Activated naive CD4-positive, alpha-beta T cell treated with anti-CD3 and anti-CD28 coated beads, Interleukin-2, amount 10 ng/mL, durations not matched to agents 7 days and 5 days (primary cell): ENCODE data around the gene KASH5.
A peak's percentile ranks its signal among the peaks of the same experiment; 100 is the strongest.

Experiments used
- CTCF ChIA-PET: fragments of 350-600 bp; sonication (Branson Sonifier 250); formaldehyde crosslinking; loops from one replicate; lab custom pipeline; 2021; ENCODE audit warnings: antibody characterized with exemption; lab: Charles Lee
- DNase-seq: peaks from one replicate; pipeline ENCODE4 v3.0.0-alpha.2; 2020
- H3K27ac Mint-ChIP-seq: one replicate; pipeline ENCODE4 v1.8.0; 2021; ENCODE audit warnings: mild to moderate bottlenecking, moderate library complexity, mixed read lengths
- H3K27me3 Mint-ChIP-seq: one replicate; pipeline ENCODE4 v1.8.0; 2021; ENCODE audit warnings: mild to moderate bottlenecking, mixed read lengths
- H3K36me3 Mint-ChIP-seq: one replicate; pipeline ENCODE4 v1.8.0; 2021; ENCODE audit warnings: mixed read lengths
- H3K4me1 Mint-ChIP-seq: one replicate; pipeline ENCODE4 v1.8.0; 2021; ENCODE audit warnings: mixed read lengths
- H3K4me3 Mint-ChIP-seq: one replicate; pipeline ENCODE4 v1.8.0; 2021; ENCODE audit warnings: mild to moderate bottlenecking, moderate library complexity, mixed read lengths
- H3K9me3 Mint-ChIP-seq: one replicate; pipeline ENCODE4 v1.8.0; 2021; ENCODE audit warnings: mixed read lengths

The KASH5 gene

GRCh38 chr19:49415102-49415809 is 27.2 kb downstream of the KASH5 start:
- H3K4me1 Mint-ChIP-seq, result peaks cover 28% of the 10 kb centered on the region
- no peak for DNase-seq
- no peak overlapping the region for H3K4me3 Mint-ChIP-seq
- no peaks in the 10 kb centered on the region for H3K36me3 Mint-ChIP-seq
- H3K27ac Mint-ChIP-seq, result no peak overlapping the region
- H3K9me3 Mint-ChIP-seq, result no peaks in the 10 kb centered on the region
- CTCF ChIA-PET, result interaction anchor here (1.4 kb wide), 1 partner anchor 24 kb away, joined by 5 read pairs; no protein-coding TSS in a partner anchor
- H3K27me3 Mint-ChIP-seq, result peaks cover 75% of the 10 kb centered on the region

GRCh38 chr19:49415810-49416200 is 27.8 kb downstream of the KASH5 start:
- no peak overlapping the region for H3K27ac Mint-ChIP-seq
- DNase-seq, result no peak
- no peaks in the 10 kb centered on the region for H3K36me3 Mint-ChIP-seq
- H3K9me3 Mint-ChIP-seq, result no peaks in the 10 kb centered on the region
- H3K4me3 Mint-ChIP-seq, result no peak overlapping the region
- peaks cover 28% of the 10 kb centered on the region for H3K4me1 Mint-ChIP-seq
- H3K27me3 Mint-ChIP-seq, result peaks cover 81% of the 10 kb centered on the region
- CTCF ChIA-PET, result interaction anchor here (1.4 kb wide), 1 partner anchor 24 kb away, joined by 5 read pairs; no protein-coding TSS in a partner anchor

- no peak overlapping the region for H3K4me3 Mint-ChIP-seq
- H3K4me1 Mint-ChIP-seq, result peaks cover 26% of the 10 kb centered on the region
- H3K36me3 Mint-ChIP-seq, result no peaks in the 10 kb centered on the region
- DNase-seq, result no peak
- H3K9me3 Mint-ChIP-seq, result no peaks in the 10 kb centered on the region
- peaks cover 91% of the 10 kb centered on the region for H3K27me3 Mint-ChIP-seq
- H3K27ac Mint-ChIP-seq, result no peak overlapping the region
- CTCF ChIA-PET, result interaction anchor here (1.7 kb wide), 1 partner anchor 26 kb away, joined by 5 read pairs; no protein-coding TSS in a partner anchor
Measured at GRCh38 chr19:49417088-49417487, 29.0 kb downstream of the KASH5 start.

- peaks cover 91% of the 10 kb centered on the region for H3K27me3 Mint-ChIP-seq
- H3K36me3 Mint-ChIP-seq, result no peaks in the 10 kb centered on the region
- no peaks in the 10 kb centered on the region for H3K9me3 Mint-ChIP-seq
- DNase-seq, result no peak
- no peak overlapping the region for H3K27ac Mint-ChIP-seq
- H3K4me3 Mint-ChIP-seq, result no peak overlapping the region
- peaks cover 29% of the 10 kb centered on the region for H3K4me1 Mint-ChIP-seq
- CTCF ChIA-PET, result interaction anchor here (1.0 to 1.7 kb wide), 3 partner anchors 8 to 27 kb away, joined by 3 to 5 read pairs (median 3); no protein-coding TSS in a partner anchor
Measured at GRCh38 chr19:49418511-49418910, 30.5 kb downstream of the KASH5 start.

- peaks cover 92% of the 10 kb centered on the region for H3K27me3 Mint-ChIP-seq
- H3K4me1 Mint-ChIP-seq, result peaks cover 35% of the 10 kb centered on the region
- H3K4me3 Mint-ChIP-seq, result no peak overlapping the region
- H3K27ac Mint-ChIP-seq, result no peak overlapping the region
- no peaks in the 10 kb centered on the region for H3K36me3 Mint-ChIP-seq
- DNase-seq, result no peak
- H3K9me3 Mint-ChIP-seq, result no peaks in the 10 kb centered on the region
- CTCF ChIA-PET, result interaction anchor here (0.6 to 1.1 kb wide), 4 partner anchors 9 to 33 kb away, joined by 3 read pairs; partner anchors contain the start of gene PIH1D1
Measured at GRCh38 chr19:49419173-49419572, 31.1 kb downstream of the KASH5 start.

- Mint-ChIP-seq H3K4me3 (no peak overlapping the region), H3K27me3 (peaks cover 100% of the 10 kb centered on the region), H3K4me1 (peaks cover 46% of the 10 kb centered on the region), H3K36me3 (no peaks in the 10 kb centered on the region), H3K9me3 (no peaks in the 10 kb centered on the region), H3K27ac (peak overlapping the region; percentile 39)
- CTCF ChIA-PET, result interaction anchor here (0.6 to 2.1 kb wide), 7 partner anchors 11 to 1023 kb away, joined by 3 to 8 read pairs (median 3); partner anchors contain the start of gene SLC17A7
- DNase-seq, result no peak
Measured at GRCh38 chr19:49420227-49420626, 32.2 kb downstream of the KASH5 start.

GRCh38 chr19:49421039-49421877 is 33.2 kb downstream of the KASH5 start:
- Mint-ChIP-seq H3K9me3 (no peaks in the 10 kb centered on the region), H3K4me1 (peaks cover 53% of the 10 kb centered on the region), H3K27ac (peak overlapping the region; percentile 44), H3K27me3 (peaks cover 100% of the 10 kb centered on the region), H3K36me3 (no peaks in the 10 kb centered on the region), H3K4me3 (peak overlapping the region; percentile 27)
- peak; percentile 76 for DNase-seq
- CTCF ChIA-PET, result interaction anchor here (0.8 to 2.1 kb wide), 7 partner anchors 10 to 30 kb away, joined by 3 to 8 read pairs (median 4); partner anchors contain the start of gene SLC17A7

- Mint-ChIP-seq H3K27me3 (peaks cover 100% of the 10 kb centered on the region), H3K4me1 (peaks cover 58% of the 10 kb centered on the region), H3K9me3 (no peaks in the 10 kb centered on the region), H3K4me3 (peak overlapping the region; percentile 27), H3K27ac (no peak overlapping the region), H3K36me3 (no peaks in the 10 kb centered on the region)
- no peak for DNase-seq
- CTCF ChIA-PET, result interaction anchor here (1.0 to 2.1 kb wide), 4 partner anchors 10 to 18 kb away, joined by 3 to 8 read pairs (median 6); no protein-coding TSS in a partner anchor
Measured at GRCh38 chr19:49421878-49422202, 33.8 kb downstream of the KASH5 start.

GRCh38 chr19:49422407-49423070 is 34.5 kb downstream of the KASH5 start:
- Mint-ChIP-seq H3K27ac (no peak overlapping the region), H3K36me3 (no peaks in the 10 kb centered on the region), H3K9me3 (no peaks in the 10 kb centered on the region), H3K4me3 (peak overlapping the region; percentile 63), H3K27me3 (peaks cover 100% of the 10 kb centered on the region), H3K4me1 (peaks cover 64% of the 10 kb centered on the region)
- CTCF ChIA-PET, result interaction anchor here (1.0 to 1.7 kb wide), 3 partner anchors 9 to 16 kb away, joined by 3 to 7 read pairs (median 6); no protein-coding TSS in a partner anchor
- DNase-seq, result peak; percentile 79

- H3K9me3 Mint-ChIP-seq, result no peaks in the 10 kb centered on the region
- H3K4me3 Mint-ChIP-seq, result peak within 1 kb of the TSS; percentile 63
- DNase-seq, result no peak
- peaks cover 100% of the 10 kb centered on the region for H3K27me3 Mint-ChIP-seq
- CTCF ChIA-PET, result interaction anchor here (0.8 to 2.0 kb wide), 4 partner anchors 12 to 50 kb away, joined by 3 to 7 read pairs (median 5); partner anchors contain the start of gene FLT3LG
- peak within 1 kb of the TSS; percentile 9 for H3K27ac Mint-ChIP-seq
- peaks cover 71% of the 10 kb centered on the region for H3K4me1 Mint-ChIP-seq
- no peaks in the 10 kb centered on the region for H3K36me3 Mint-ChIP-seq
Measured at GRCh38 chr19:49423071-49423984, 35.3 kb downstream of the KASH5 start, which contains the start of gene PTH2. PTH2 (minus strand) TSS chr19:49423441; CDS start chr19:49423339, 102 bp downstream.

- Mint-ChIP-seq H3K9me3 (no peaks in the 10 kb centered on the region), H3K27ac (peak overlapping the region; percentile 9), H3K4me3 (peak overlapping the region; percentile 53), H3K4me1 (peaks cover 76% of the 10 kb centered on the region), H3K27me3 (peaks cover 100% of the 10 kb centered on the region), H3K36me3 (no peaks in the 10 kb centered on the region)
- CTCF ChIA-PET, result interaction anchor here (0.8 to 2.0 kb wide), 3 partner anchors 13 to 50 kb away, joined by 3 to 7 read pairs (median 4); partner anchors contain the start of gene FLT3LG
- DNase-seq, result peak; percentile 54
Measured at GRCh38 chr19:49423985-49424303, 35.9 kb downstream of the KASH5 start.

GRCh38 chr19:49425178-49425577 is 37.1 kb downstream of the KASH5 start, which contains the start of gene GFY:
GFY (plus strand) TSS chr19:49425388; CDS start chr19:49426431, 1,043 bp downstream.
- CTCF ChIA-PET, result interaction anchor here (0.8 to 2.0 kb wide), 5 partner anchors 10 to 327 kb away, joined by 3 to 7 read pairs (median 3); no protein-coding TSS in a partner anchor
- H3K4me3 Mint-ChIP-seq, result no peak within 1 kb of the TSS
- no peaks in the 10 kb centered on the region for H3K36me3 Mint-ChIP-seq
- no peak for DNase-seq
- no peaks in the 10 kb centered on the region for H3K9me3 Mint-ChIP-seq
- no peak within 1 kb of the TSS for H3K27ac Mint-ChIP-seq
- H3K4me1 Mint-ChIP-seq, result peaks cover 81% of the 10 kb centered on the region
- peaks cover 100% of the 10 kb centered on the region for H3K27me3 Mint-ChIP-seq
